ENCODE data around the gene GRM1.

Gene GRM1

DNA sequence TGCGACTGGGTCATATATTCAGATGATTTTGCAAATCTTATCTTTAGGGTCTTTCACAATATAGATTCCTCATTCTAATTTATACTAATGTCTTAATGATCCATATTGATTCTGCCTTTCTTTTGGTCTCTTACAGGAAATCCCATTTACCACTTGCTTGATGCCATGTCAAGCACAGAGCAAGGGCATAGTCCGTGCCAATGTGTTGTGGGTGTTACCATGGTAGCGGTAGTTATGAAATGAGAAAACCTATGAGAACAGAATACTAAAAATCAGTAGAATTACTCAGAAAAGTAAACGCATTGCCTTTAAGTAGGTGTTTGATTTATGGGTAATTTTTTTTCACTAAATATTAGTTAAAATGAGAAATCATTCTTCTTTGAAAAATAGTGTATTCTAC, 360.9 kb downstream of the GRM1 start:
- DNase-seq = no peak

DNA sequence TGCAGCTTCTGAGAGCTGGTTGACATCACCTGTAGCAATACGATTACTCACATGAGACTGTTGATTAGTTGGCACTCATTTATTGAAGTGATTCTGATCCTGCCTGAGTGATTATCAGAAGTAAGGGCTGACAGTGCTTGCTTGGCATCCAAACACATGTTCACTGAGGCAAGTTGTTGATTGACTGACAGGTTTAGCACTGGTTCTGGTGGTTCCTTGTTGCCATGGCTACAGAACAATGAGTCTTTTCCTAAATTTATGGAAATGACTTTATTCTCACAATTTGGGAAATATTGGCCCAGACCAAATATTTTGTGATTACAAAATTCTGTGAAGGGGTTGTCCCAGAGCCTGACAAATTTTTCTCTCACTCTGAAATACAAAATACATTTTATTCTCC, 368.8 kb downstream of the GRM1 start:
- DNase-seq = no peak

DNA sequence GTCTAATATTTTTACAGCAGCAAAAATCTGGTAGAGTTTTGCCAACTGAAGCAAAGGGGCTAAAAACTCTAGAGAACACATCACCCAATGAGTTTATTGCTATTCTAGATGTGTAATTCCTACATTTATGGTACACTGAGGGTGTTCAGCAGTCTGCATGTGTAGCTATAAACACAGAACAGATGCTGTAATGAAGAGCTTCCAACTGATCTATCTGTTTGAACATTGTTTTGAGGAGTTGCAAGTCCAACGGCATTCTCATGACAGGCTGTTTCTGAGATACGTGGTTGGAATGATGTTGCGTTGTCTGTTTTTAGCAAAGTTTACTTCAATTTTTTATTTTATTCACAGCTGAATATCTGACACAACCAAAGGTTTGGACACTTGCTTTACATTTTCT, 373.6 kb downstream of the GRM1 start:
- no peak for DNase-seq

DNA sequence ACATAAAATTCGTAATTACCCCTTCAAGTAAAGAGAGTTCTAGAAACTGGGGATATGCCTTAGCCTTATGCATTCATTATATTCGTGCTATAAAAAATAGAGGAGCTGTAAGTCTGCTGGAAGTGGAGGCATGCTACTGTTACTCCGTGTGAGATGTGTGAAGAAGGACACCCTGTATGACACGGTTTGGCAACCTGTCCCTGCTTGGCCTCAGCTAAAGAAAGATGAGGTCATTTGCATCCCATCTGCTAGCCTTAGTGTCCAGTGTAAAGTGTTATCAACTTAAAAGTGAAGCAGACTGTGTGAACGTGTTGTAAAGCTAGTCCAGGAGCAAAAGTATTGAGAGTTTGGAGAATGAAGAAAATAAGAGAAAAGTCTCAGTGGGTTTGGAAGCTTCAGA, 379.7 kb downstream of the GRM1 start:
- DNase-seq = no peak

DNA sequence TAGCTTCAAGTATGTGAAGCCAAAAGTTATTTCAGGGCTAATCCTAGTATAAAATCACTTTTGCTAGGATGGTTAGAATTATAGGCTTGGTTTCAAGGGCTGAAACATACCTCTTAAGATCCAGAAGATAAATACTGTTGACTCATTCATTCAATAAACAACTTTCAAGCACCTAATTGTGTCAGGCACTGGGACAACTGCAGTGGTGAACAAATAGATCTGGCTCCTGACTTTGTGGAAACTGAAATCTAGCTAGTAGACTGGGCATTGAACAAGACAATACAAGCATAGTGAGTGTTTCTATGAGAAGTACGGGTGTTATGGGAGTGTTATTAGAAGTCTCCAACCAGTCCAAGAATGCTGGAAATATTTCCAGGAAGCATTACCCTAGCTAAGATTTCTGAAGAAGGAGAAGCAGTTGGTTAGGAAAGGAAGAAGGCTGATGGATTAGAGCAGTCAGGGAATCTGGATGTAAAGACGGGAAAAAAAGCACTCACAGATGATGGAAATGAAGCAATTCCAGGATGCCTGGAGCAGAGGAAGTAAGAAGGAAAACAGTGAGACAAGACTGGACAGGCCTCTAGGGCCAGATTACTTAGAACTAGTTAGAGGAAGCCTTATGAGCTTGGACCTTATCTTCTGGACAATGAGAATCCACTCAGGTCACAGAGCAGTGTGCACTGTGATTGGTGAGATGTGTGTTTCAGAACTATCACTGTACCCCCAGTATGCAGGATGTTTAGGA, 382.2 kb downstream of the GRM1 start:
- no peak for DNase-seq

DNA sequence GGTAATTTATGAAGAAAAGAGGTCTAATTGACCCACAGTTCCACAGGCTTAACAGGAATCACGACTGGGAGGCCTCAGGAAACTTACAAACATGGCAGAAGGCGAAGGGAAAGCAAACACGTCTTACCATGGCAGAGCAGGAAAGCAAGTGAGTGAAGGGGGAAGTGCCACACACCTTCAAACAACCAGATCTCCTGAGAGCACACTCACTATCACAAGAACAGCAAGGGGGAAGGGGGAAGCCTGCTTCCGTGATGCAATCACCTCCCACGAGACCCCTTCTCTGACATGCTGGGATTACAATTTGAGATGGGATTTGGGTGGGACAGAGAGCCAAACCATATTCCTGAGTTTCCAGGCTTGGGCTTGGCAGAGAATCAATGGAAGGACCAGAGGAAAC, 390.7 kb downstream of the GRM1 start:
- DNase-seq = no peak

DNA sequence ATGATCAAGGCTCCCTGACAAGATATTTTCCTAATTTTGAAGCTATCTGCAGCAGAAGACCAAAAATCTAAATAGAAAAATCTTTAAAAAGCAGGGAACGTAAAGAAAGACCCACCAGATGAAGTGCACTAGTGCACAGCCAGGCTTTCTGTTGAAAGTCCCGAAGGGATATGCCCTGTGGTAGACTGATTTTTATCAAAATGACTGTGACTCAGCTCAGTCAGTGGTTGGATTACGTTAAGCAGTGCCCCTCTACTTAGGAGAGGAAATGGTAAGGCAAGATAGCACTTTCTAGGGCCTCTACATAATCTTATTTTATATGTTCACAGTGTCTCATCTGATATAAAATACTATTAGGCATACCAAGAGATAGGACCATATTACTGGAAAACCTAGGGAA, 391.4 kb downstream of the GRM1 start:
- DNase-seq = no peak

DNA sequence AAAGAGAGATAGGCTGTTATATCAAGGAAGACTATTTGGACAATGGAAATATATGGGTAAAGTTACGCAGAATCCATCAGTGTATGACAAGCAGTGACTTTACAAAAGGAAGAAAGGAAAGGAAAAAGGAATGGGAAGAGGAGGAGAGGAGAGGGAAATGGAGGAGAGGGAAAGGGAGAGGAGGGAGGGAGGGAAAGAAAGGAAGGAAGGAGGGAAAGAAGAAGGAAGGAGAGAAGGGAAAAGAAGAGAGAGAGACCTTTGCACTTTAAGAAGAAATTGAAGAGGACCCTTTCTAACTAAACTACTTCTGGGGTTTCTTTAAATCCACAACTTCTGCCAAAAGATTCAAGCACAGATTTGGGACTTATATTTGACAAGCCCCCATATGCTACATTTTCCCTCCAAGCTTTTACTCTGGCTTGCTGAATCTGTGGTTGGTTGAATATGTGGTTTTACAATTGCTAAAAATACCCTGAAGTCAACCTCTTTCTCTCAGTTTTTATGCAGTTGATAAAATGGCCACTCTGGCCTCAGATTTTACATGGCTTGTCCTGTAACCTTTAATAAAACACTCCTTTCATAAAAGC, 394.0 kb downstream of the GRM1 start:
- DNase-seq = no peak

DNA sequence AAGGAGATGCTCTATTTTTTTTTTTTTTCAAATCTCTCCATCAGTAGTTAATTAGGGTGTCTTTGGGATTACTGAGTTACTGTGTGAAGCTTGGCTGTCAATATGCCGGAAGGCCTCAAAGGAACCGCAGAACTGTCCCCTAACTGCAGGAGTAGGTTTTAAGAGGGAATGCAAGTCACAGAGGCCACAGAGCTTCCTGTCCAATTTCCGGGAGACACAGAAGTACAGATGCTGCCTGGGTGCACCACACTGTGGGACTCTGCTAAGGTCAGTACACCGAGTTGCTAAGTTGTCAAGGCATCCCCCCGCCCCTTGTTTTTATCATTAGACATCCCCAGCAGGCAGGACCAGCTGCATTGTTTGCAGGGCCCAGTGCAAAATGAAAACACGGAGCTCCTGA, 394.6 kb downstream of the GRM1 start:
- DNase-seq = no peak

DNA sequence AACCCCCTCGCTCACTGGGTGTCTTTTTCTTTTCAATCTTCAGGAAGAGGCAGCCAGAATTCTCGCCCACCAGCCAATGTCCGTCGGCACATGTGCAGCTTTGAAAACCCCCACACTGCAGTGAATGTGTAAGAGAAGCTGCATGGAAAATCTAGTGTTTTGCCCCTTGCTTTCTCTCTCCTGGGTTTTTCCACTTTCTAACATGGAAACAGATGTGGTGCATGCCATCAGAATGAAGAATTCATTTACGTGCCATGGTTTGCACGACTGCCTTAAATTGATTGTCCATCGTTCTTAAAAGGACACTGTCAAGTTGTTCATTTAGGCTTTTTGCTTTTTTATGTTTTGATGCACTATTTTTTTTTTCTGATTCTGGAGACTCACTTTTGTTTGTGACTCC, 397.7 kb downstream of the GRM1 start:
- no peak for DNase-seq

DNA sequence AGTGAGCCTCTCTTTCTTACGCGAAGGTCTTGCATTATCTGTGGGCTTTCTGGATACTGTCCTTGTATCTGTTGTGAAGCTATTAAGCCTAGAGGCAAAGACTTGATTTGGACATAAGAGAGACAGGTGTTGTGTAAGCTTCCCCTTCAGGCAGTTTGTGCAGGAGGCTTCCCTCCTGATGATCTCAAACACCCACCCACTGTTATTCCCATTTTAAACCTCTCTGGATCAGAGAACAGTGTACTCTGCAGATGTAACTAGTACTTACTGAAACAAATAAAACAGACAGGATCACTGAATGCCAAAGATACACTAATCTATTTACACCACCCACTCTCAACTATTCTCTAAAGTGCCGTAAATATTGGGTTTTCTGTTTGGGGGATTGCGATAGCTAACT, 401.0 kb downstream of the GRM1 start:
- no peak for DNase-seq

DNA sequence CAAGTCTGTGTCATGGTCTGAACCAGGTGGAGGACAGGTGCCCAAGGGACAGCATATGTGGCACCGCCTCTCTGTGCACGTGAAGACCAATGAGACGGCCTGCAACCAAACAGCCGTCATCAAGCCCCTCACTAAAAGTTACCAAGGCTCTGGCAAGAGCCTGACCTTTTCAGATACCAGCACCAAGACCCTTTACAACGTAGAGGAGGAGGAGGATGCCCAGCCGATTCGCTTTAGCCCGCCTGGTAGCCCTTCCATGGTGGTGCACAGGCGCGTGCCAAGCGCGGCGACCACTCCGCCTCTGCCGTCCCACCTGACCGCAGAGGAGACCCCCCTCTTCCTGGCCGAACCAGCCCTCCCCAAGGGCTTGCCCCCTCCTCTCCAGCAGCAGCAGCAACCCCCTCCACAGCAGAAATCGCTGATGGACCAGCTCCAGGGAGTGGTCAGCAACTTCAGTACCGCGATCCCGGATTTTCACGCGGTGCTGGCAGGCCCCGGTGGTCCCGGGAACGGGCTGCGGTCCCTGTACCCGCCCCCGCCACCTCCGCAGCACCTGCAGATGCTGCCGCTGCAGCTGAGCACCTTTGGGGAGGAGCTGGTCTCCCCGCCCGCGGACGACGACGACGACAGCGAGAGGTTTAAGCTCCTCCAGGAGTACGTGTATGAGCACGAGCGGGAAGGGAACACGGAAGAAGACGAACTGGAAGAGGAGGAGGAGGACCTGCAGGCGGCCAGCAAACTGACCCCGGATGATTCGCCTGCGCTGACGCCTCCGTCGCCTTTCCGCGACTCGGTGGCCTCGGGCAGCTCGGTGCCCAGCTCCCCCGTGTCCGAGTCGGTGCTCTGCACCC, 405.2 kb downstream of the GRM1 start:
- DNase-seq = no peak

DNA sequence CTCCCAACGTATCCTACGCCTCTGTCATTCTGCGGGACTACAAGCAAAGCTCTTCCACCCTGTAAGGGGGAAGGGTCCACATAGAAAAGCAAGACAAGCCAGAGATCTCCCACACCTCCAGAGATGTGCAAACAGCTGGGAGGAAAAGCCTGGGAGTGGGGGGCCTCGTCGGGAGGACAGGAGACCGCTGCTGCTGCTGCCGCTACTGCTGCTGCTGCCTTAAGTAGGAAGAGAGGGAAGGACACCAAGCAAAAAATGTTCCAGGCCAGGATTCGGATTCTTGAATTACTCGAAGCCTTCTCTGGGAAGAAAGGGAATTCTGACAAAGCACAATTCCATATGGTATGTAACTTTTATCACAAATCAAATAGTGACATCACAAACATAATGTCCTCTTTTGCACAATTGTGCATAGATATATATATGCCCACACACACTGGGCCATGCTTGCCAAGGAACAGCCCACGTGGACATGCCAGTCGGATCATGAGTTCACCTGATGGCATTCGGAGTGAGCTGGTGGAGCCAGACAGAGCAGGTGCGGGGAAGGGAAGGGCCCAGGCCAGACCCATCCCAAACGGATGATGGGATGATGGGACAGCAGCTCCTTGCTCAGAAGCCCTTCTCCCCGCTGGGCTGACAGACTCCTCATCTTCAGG, 406.0 kb downstream of the GRM1 start:
- DNase-seq = no peak

DNA sequence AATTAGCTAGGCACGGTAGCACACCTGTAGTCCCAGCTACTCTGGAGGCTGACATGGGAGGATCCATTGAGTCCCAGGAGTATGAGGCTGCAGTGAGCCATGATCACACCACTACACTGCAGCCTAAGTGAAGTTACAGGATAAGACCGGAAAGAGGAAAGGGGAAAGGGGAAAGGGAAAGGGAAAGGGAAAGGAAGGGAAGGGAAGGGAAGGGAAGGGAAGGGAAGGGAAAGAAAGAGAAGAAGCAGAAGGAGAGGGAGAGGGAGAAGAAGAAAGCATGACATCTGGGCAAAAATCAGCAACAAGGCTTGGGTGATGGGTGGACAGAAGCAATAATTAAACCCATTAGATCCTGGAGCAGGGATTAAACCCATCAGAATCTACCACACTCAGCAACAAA, 413.0 kb downstream of the GRM1 start:
- DNase-seq = no peak

DNA sequence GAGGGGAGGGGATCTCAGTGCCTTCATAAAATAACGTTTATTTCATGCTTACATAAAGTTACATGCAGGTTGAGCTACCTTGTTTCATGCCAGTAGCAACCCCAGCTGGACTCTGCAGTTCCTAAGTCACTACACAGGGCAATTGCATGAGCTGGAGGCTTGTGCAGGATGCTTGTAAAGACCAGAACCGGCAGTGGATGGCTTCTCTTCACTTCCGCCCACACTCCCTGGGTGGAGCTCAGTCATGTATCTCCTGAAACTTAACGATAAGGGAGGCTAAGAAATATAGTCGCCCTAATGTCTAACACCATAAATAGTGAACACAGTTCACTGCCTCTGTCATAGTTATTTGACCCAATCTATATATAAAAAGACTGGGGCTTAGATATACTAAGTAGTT, 415.3 kb downstream of the GRM1 start:
- DNase-seq = no peak

DNA sequence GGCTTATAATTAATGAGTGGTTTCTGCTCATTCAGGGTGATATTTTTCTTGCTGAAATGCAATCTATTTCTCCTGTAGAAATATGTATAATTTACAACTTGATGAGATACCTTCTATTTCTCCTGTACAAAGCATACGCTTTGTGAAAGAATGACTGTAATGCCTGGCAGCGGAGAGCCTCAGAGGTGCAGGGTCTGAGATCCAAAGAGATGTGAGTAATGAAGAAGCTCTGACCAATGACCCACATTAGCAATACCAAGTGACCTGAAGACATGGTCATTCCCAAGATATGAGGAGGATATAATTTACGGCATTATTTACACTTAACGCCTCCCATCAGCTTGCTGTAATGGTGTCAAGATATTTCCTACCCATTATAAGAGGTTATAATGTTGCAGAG, 416.4 kb downstream of the GRM1 start:
- DNase-seq = no peak

DNA sequence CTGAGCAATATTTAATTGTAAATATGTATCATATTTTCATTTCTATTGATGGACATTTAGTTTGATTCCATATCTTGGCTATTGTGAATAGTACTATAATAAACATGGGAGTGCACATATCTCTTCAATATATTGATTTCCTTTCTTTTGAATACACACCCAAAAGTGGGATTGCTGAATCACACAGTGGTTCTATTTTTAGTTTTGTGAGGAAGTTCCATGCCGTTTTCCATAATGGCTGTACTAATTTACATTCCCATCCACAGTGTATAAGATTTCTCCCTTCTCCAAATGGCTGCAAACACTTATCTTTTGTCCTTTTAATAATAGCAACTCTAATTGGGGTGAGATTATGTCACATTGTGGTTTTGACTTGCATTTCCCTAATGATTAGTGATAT, 428.0 kb downstream of the GRM1 start:
- no peak for DNase-seq

DNA sequence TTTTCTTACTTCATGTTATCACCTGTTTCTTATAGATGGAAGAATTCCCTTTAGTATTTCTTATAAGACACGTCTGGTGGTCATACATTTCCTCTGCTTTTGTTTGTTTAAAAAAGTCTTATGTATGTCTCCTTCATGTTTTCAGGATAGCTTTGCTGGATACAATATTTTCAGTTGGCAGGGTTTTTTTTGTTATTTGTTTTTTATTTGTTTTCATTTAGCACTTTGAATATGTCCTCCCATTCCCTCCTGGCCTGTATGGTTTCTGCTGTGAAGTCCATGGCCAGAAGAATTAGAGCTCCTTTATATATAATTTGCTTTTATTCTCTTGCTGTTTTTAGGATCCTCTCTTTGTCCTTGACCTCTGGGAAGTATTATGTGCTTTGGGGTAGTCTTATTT, 432.1 kb downstream of the GRM1 start:
- DNase-seq = no peak

DNA sequence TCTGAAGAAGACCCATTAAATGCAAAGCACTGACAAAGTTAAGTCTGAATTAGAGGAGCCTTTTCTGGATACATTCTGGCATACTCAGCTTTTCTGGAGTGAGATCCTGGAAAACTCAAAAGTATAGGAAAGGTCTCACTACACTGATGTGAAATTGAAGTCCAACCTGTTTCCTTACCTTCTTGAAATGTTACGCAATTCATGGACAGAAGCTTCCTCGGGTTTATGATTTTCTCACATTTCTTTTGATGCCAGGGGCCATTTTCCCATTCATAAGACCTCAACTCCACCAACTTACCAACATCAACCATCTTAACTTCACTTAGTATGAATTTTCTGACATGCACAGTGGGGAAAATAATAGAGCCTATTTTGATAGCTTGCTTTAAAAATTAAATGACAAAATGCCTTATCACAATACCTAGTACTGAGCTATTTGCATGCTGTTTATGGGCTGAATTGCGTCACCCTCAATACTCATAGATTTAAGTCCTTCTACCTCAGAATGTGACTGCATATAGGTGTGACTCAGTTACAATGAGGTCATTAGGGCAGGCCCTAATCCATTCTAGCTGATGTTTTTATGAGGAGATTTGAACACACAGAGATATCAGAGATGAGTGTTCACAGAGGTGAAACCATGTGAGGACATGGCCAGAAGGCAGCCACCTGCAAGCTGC, 441.4 kb downstream of the GRM1 start:
- DNase-seq = no peak

DNA sequence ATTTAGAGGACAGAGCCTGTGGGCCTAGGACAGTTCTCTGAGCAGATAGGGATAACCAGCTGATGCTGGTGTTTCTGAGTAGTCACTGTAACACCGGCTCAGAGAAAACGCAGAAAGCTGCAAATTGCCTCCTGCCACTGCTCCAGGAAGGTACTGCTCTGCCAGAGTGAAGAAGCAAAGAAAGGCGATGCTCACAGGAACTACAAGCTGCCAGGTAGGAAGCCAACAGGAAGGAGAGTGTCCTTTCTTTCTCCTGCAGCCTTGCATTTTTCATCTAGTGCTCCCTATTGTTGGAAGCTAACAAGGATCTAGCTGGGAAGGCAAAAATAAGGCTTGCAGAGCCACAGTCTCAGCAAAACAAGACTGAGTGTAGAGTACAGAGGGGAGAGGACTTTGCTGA, 444.1 kb downstream of the GRM1 start:
- DNase-seq = no peak

DNA sequence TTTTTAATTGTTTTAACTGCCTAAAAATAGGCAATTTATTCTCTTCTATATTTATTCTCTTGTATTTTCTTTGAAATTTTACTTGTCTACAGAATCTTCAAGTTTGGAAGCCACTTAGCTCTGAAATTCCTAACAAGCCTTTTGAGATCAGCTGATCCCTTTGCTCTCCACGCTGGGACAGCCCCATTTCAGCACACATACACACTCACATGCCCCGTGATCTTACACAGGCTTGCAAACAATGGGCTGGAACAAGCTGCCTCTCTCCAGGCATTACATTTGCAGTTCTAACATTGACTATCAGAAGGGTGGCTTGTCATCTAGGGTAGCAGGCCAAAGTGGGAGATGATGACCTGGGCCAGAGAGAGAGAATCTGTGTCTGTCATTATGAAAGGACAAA, 452.7 kb downstream of the GRM1 start:
- no peak for DNase-seq

DNA sequence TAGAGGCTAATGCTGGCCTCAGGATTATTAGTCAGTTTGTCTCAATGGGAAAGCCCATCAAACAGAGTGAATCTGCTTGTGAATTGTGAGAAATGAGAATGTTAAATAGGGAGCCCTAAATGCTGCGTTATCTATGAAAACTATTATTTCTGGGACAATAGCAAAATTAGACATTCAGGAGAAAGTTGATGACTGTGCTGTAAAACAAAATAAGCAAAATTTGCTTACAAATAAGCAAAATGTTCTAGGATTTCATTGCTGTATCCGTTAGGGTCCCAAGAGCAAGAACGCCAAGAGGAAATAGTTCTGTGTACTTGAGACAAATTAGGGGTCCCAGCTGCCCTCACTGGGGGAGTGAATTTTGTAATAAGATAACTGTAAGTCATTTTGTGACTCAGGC, 455.5 kb downstream of the GRM1 start:
- DNase-seq = no peak

Data from activated CD4-positive, alpha-beta T cell treated with anti-CD3 and anti-CD28 coated beads, Interleukin-2, amount 50 U/mL, for 4 hours (primary cell).